Upper lobe of left lung (tissue), 4 donors: ENCODE data around the gene UBE2M.

Experiments used
- EP300 ChIP-seq, 4 donors: sonication (generic); formaldehyde crosslinking; IDR thresholded peaks; one replicate each; pipeline ENCODE4 v1.5.1; 2017; ENCODE audit warnings: antibody characterized with exemption in 4 of 4, control low read depth in 2 of 4
- POLR2A ChIP-seq, 4 donors: fragments of 450-650 bp; IDR thresholded peaks; one replicate each; pipeline ENCODE4 v1.5.1; 2016 to 2017; ENCODE audit warnings: antibody characterized with exemption in 4 of 4, mild to moderate bottlenecking in 2 of 4
- POLR2AphosphoS5 ChIP-seq, 2 donors: sonication (generic); formaldehyde crosslinking; IDR thresholded peaks; one replicate each; pipeline ENCODE4 v1.5.1; 2017; ENCODE audit warnings: antibody characterized with exemption in 2 of 2
- TF ChIP-seq, protein P1 (sequence below), 6 experiments: fragments of 450-650 bp in 4 of 6; fragments of 200-600 bp in 2 of 6; sonication (generic) in 2 of 6; IDR thresholded peaks; one replicate each; pipeline ENCODE4 v1.5.1; 2016 to 2019; ENCODE audit warnings: antibody characterized with exemption in 6 of 6

DNA sequence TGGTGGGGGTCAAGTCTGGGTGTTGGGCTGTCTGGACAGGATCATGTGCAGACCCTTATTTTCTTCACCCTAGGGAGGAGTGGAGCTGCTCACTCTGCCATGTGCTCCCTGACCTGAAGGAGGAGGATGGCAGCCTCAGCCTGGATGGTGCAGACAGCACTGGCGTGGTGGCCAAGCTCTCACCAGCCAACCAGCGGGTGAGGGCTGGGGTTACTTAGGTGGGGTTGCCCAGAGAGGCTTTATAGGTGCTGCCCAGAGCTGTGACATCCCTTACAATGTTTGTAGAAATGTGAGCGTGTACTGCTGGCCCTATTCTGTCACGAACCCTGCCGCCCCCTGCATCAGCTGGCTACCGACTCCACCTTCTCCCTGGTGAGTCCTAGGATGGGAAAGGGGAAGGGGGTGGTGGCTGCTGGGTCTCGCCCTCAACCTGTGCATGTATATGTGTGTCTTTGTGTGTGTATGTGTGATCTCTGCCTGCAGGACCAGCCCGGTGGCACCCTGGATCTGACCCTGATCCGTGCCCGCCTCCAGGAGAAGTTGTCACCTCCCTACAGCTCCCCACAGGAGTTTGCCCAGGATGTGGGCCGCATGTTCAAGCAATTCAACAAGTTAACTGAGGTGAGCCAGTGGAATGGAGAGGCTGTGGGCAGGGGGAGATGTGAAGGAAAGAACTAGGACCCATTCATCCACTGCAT lies 8.6 kb downstream of the UBE2M start:
- TF ChIP-seq, protein P1, sequence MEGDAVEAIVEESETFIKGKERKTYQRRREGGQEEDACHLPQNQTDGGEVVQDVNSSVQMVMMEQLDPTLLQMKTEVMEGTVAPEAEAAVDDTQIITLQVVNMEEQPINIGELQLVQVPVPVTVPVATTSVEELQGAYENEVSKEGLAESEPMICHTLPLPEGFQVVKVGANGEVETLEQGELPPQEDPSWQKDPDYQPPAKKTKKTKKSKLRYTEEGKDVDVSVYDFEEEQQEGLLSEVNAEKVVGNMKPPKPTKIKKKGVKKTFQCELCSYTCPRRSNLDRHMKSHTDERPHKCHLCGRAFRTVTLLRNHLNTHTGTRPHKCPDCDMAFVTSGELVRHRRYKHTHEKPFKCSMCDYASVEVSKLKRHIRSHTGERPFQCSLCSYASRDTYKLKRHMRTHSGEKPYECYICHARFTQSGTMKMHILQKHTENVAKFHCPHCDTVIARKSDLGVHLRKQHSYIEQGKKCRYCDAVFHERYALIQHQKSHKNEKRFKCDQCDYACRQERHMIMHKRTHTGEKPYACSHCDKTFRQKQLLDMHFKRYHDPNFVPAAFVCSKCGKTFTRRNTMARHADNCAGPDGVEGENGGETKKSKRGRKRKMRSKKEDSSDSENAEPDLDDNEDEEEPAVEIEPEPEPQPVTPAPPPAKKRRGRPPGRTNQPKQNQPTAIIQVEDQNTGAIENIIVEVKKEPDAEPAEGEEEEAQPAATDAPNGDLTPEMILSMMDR (IDR thresholded peaks at IDR 0.05): no peak
- no peak for TF ChIP-seq EP300 (IDR thresholded peaks at IDR 0.05)
- no peak for TF ChIP-seq POLR2A (IDR thresholded peaks at IDR 0.05)
- TF ChIP-seq POLR2AphosphoS5 (IDR thresholded peaks at IDR 0.05): no peak
